Measurements from ENCODE around the gene DUSP7.

Gene DUSP7

DNA sequence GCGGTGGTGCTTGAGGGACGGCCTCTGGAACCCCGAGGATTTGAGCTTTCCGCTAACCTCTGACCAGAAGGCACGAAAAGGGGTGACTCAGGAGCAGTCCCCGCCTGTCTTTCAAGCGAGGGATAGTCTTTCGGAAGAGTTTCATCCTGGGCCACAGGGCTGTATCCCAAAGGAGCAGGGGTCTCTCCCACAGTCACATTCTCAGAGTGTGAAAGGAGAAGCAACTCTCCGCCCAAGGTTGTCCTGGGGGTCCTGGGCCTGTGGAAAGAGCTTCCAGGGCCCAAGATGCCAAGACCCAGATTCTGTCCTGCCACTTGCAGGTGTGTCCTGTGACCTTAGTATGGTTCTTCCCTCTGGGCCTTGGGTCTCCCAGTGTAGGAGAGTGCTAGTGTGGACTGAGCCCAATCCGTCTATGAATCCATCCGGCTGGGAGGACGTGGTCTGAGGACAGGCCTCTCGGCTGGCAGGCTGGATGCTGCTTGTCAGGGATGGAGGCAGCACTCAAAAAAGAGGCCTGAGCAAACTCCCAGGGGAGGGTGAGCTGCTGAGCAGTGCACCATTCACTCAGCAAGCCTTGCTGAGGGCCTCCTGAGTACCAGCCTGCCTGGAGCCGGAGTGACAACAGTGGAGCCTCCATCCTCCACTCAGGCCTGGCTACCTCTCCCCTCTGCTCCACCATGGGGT is 1.6 kb upstream of the DUSP7 start:
- Histone ChIP-seq H3F3A (ENCODE audit: insufficient read depth) (no peaks in the 10 kb centered on the region), H3K27me3 (ENCODE audit: low read length) (no peaks in the 10 kb centered on the region), H3K79me2 (ENCODE audit: insufficient read depth, low read length) (no peaks in the 10 kb centered on the region), H3K36me3 (ENCODE audit: low read length) (no peaks in the 10 kb centered on the region), H4K20me1 (ENCODE audit: low read depth, low read length) (no peaks in the 10 kb centered on the region), H3K9me3 (ENCODE audit: insufficient read depth, low read length) (no peaks in the 10 kb centered on the region), H2AFZ (ENCODE audit: low read depth, low read length, severe bottlenecking) (peak overlapping the region; percentile 70), H3K4me2 (ENCODE audit: low read depth, low read length, poor library complexity, severe bottlenecking) (peak overlapping the region; percentile 55), H3K9me2 (replicated peaks; ENCODE audit: insufficient read depth, low read length) (no peaks in the 10 kb centered on the region), H3K27ac (ENCODE audit: low read depth, low read length) (no peak overlapping the region), H3K4me3 (ENCODE audit: insufficient read depth, low read length, poor library complexity, severe bottlenecking) (peak overlapping the region; percentile 37), H3K9ac (ENCODE audit: low read length) (peak overlapping the region; percentile 47)
- TF ChIP-seq, protein P1, sequence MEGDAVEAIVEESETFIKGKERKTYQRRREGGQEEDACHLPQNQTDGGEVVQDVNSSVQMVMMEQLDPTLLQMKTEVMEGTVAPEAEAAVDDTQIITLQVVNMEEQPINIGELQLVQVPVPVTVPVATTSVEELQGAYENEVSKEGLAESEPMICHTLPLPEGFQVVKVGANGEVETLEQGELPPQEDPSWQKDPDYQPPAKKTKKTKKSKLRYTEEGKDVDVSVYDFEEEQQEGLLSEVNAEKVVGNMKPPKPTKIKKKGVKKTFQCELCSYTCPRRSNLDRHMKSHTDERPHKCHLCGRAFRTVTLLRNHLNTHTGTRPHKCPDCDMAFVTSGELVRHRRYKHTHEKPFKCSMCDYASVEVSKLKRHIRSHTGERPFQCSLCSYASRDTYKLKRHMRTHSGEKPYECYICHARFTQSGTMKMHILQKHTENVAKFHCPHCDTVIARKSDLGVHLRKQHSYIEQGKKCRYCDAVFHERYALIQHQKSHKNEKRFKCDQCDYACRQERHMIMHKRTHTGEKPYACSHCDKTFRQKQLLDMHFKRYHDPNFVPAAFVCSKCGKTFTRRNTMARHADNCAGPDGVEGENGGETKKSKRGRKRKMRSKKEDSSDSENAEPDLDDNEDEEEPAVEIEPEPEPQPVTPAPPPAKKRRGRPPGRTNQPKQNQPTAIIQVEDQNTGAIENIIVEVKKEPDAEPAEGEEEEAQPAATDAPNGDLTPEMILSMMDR (IDR thresholded peaks at IDR 0.05; ENCODE audit: insufficient read depth, low read length, poor library complexity, severe bottlenecking) = no peak

DNA sequence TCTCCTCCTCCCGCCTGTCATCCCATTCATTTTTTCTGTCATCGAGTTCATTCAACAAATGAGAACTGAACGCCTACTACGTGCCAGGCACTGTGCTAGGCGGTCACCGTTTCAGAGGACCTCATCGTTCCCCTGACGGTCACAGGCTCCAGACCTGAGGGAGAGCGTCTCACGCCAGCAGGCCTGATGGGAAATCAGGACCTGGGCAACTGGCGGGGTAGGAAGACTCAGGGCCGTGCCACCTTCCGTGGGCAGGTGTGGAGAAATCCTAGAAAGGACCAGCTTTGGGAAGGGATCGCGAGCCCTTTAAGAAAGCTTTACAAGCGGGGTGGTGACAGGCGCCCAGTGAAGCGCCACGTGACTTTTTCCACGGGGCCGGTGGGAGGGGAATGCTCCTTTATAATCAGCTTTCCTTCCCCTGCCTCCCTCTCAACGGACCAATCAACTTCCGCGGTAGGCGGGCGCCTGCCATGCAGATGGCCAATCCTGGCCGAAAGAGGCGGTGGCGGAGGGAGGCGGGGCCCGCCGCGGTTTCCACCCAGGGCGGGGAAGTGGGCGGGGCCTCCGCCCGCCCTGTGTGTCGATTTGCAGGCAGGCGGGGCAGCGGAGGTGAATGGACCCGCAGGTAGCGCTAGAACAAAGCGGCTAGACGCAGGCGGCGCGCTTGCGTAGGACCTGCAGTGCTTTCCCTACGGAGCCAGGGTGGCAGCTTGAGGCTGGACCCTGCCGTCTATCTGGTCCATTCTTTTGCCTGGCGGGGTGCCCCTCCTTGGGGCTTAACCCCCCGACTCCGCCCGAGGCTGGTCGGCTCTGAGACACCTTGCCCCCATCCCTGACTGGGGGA is 819 bp upstream of the DUSP7 start:
- no peaks in the 10 kb centered on the region for H3K9me2 ChIP-seq (replicated peaks; ENCODE audit: insufficient read depth, low read length)
- no peak overlapping the region; the same call in 1 of the 2 replicates for H3K27ac ChIP-seq (ENCODE audit: low read depth, low read length)
- H3K9ac ChIP-seq (ENCODE audit: low read length) = peak overlapping the region; percentile 58
- peak overlapping the region; percentile 70 for H2AFZ ChIP-seq (ENCODE audit: low read depth, low read length, severe bottlenecking)
- peak overlapping the region; percentile 64 for H3K4me2 ChIP-seq (ENCODE audit: low read depth, low read length, poor library complexity, severe bottlenecking)
- H3K4me3 ChIP-seq (ENCODE audit: insufficient read depth, low read length, poor library complexity, severe bottlenecking) = peak overlapping the region; percentile 64
- H3K79me2 ChIP-seq (ENCODE audit: insufficient read depth, low read length) = no peaks in the 10 kb centered on the region
- no peaks in the 10 kb centered on the region for H3K36me3 ChIP-seq (ENCODE audit: low read length)
- no peaks in the 10 kb centered on the region for H3F3A ChIP-seq (ENCODE audit: insufficient read depth)
- TF ChIP-seq, protein P1 (IDR thresholded peaks at IDR 0.05; ENCODE audit: insufficient read depth, low read length, poor library complexity, severe bottlenecking) = no peak
- TF ChIP-seq EZH2phosphoT487 (conservative IDR thresholded peaks at IDR 0.05; ENCODE audit: low read length) = no peak
- H3K27me3 ChIP-seq (ENCODE audit: low read length) = no peaks in the 10 kb centered on the region
- H3K9me3 ChIP-seq (ENCODE audit: insufficient read depth, low read length) = no peaks in the 10 kb centered on the region
- H4K20me1 ChIP-seq (ENCODE audit: low read depth, low read length) = no peaks in the 10 kb centered on the region

DNA sequence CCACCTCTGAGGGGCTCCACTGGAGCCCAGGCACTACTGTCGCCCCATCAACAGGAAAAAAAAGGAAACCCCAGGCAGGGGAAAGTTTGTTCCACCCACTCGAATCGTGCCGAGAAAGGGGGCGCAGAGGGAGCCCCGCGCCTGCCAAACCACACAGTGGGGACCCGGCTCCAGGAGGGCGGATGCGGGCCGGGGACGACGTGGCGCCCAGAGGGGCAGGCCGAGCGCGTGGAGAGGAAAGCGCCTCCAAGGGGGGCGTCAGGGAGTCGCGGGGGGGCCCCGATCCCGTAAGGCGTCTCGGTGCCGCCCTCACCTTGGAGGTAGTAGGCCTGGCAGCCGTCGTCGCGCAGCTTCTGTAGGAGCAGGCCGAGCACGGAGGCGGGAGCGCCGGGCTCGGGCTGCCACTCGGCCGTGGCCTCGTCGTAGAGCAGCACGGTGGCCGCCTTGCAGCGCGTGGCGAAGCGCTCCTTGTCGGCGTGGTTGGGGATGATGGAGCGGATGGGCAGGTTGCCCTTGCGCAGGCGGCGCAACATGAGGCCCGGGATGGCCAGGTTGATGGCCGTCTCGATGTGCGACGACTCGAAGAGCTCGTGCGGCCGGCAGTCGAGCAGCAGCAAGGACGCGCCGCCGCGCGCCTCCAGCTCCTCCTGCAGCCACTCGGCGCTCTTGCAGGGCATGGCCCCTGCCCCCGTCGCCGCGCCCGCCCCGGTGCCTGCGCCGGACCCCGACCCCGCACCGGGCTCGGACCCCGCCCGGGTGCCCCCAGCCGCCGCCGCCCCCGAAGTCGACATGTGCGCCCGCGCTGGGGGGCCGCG is 627 bp downstream of the DUSP7 start:
- Histone ChIP-seq H2AFZ (ENCODE audit: low read depth, low read length, severe bottlenecking) (peak overlapping the region; percentile 49), H4K20me1 (ENCODE audit: low read depth, low read length) (no peaks in the 10 kb centered on the region), H3K9me3 (ENCODE audit: insufficient read depth, low read length) (no peaks in the 10 kb centered on the region), H3F3A (ENCODE audit: insufficient read depth) (no peaks in the 10 kb centered on the region), H3K4me2 (ENCODE audit: low read depth, low read length, poor library complexity, severe bottlenecking) (peak overlapping the region; percentile 88), H3K79me2 (ENCODE audit: insufficient read depth, low read length) (no peaks in the 10 kb centered on the region), H3K9ac (ENCODE audit: low read length) (peak overlapping the region; percentile 70), H3K9me2 (replicated peaks; ENCODE audit: insufficient read depth, low read length) (no peaks in the 10 kb centered on the region), H3K27me3 (ENCODE audit: low read length) (no peaks in the 10 kb centered on the region), H3K27ac (ENCODE audit: low read depth, low read length) (peak overlapping the region; percentile 44), H3K4me3 (ENCODE audit: insufficient read depth, low read length, poor library complexity, severe bottlenecking) (peak overlapping the region; percentile 58), H3K36me3 (ENCODE audit: low read length) (no peaks in the 10 kb centered on the region)
- no peak for TF ChIP-seq EZH2phosphoT487 (conservative IDR thresholded peaks at IDR 0.05; ENCODE audit: low read length)
- TF ChIP-seq, protein P1 (IDR thresholded peaks at IDR 0.05; ENCODE audit: insufficient read depth, low read length, poor library complexity, severe bottlenecking) = no peak

Measured in SU-DHL-6 (cell line).